Fibroblast of villous mesenchyme (primary cell): Measurements from ENCODE around the gene BCAS4. TPM values are rescaled to one million over a fixed set of nuclear protein-coding genes. Genes with fewer than 3 reads are reported as not detected.
A peak's percentile ranks its signal among the peaks of the same experiment; 100 is the strongest.

Experiments used
- DNase-seq: peaks from one replicate; pipeline ENCODE4 v3.0.0-alpha.2; 2010; ENCODE audit warnings: low read depth
- H3K4me3 ChIP-seq: 2 replicates; pipeline ENCODE4 v1.5.1; 2011; ENCODE audit warnings: low read depth, mild to moderate bottlenecking, low read length
- total RNA-seq: library from RNA; depleted of rRNA; stranded (reverse); fragments of >200 nt; gene quantifications from 2 replicates; pipeline ENCODE4 v1.2.3, GENCODE V29; 2012
- TF ChIP-seq, protein P1 (sequence below): IDR thresholded peaks from 2 replicates; pipeline ENCODE4 v1.5.1; 2012; ENCODE audit warnings: low read depth, mild to moderate bottlenecking, low read length; ENCODE audit not compliant: insufficient read depth

BCAS4 gene
- total RNA-seq, 1 donor = 7.3 TPM

DNA sequence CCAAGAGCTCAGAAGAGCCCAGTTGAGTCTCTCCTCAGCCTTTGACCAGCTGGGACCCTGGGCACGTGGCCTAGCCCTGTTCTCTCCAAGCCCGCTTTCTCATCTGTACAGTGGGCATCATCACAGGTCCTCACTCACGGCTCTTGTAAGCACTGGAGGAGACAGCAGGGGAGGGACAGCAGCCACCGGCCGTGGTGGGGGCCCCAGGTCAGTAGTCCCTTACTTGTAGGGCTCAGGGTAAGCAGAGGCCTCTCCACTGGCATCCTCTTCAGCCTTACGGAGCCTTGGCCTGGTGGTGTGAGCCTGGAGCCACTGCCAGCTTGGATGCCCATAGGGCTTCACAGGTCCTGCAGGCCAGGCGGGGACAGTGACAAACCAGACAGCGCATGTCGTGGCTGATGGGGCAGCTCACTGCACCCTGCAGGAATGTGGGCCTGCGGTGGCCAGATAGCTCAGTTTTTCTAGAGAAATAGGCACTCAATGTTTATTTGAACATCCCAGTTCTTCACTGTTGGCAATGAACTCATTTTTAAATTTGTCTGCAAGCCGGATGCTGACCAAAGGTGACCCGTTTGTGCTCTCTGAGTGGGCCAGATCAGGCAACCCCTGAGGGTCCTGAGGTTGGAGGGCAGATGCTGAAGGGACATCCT is 71.3 kb downstream of the BCAS4 start:
- no peak for DNase-seq
- TF ChIP-seq, protein P1, sequence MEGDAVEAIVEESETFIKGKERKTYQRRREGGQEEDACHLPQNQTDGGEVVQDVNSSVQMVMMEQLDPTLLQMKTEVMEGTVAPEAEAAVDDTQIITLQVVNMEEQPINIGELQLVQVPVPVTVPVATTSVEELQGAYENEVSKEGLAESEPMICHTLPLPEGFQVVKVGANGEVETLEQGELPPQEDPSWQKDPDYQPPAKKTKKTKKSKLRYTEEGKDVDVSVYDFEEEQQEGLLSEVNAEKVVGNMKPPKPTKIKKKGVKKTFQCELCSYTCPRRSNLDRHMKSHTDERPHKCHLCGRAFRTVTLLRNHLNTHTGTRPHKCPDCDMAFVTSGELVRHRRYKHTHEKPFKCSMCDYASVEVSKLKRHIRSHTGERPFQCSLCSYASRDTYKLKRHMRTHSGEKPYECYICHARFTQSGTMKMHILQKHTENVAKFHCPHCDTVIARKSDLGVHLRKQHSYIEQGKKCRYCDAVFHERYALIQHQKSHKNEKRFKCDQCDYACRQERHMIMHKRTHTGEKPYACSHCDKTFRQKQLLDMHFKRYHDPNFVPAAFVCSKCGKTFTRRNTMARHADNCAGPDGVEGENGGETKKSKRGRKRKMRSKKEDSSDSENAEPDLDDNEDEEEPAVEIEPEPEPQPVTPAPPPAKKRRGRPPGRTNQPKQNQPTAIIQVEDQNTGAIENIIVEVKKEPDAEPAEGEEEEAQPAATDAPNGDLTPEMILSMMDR = no peak
- H3K4me3 ChIP-seq = no peak overlapping the region

DNA sequence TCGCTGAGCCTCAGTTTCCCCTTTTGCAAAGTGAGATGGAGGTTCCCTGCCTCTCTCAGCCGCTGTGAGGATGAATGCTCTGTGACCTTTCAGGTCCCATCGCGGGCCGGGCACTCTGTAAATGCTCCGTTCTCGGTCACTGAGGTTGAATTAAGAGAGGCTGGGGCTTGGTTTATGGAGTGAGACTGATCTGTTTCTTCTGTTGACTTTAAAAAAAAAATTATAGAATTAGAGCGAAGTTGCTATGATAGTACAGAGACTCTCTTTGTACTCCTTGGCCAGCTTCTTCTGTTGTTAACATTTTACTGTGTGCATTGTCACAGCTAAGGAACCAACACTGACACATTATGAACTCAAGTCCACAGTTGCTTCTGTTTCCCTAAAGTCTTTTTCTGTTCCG is 72.0 kb downstream of the BCAS4 start:
- TF ChIP-seq, protein P1 = no peak
- DNase-seq = no peak
- no peak overlapping the region for H3K4me3 ChIP-seq

DNA sequence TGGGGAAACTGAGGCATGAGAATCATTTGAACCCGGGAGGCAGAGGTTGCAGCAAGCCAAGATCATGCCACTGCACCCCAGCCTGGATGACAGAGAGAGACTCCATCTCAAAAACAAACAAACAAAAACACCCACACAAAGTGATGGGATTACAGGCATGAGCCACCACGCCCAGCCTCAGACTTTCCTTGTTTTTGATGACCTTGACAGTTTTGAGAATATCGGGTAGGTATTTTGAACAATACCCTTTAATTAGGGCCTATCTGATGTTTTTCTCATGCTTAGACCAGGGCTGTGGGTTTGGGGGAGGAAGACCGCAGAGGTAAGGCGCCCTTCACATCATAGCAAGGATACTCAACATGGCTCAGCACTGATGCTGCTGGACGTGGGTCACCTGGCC is 72.9 kb downstream of the BCAS4 start:
- no peak overlapping the region for H3K4me3 ChIP-seq
- TF ChIP-seq, protein P1 = no peak
- DNase-seq = no peak

DNA sequence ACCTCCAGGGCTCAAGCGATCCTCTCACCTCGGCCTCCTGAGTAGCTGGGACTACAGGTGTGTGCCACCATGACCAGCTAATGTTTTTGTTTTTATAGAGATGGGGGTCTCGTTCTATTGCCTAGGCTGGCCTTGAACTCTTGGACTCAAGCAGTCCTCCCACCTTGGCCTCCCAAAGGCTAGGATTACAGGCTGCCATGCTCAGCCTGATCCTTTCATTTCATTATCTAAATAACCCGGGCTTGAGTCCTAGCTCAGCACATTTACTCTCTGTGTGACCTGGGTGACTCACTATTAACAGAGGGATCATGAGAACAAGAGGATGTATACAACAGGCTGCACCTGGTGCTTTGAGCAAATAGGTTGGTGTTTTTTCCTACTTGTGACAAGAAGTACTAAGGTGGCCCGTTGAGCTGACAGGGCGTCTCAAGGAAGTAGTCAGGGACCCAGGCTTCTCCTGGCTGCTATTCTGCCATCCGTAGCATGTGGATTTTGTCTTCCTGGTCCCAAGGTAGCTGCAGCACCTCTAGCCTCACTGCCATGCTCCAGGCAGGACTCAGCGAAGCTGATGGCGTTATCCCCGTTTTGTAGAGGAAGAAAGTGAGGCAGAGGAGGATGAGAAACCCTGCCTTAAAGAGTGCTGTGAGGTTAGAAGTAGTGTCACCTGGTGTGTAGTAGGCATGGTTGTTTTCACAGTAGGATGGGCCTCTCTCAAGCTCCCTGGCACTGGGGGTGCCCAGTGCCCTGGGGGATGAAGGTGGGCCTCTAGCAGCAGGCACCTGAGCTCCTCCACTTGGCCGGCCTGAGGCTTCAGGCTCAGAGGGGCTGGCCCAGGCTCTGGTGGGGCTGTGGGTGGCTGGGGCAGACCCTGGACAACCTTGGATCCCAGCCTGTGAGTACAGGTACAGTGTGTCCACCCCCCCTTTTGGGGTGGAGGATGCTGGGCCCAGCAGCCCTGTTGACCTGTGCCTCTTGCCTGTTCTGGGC is 73.9 kb downstream of the BCAS4 start:
- peak; percentile 13 for DNase-seq
- no peak overlapping the region for H3K4me3 ChIP-seq
- TF ChIP-seq, protein P1 = no peak

DNA sequence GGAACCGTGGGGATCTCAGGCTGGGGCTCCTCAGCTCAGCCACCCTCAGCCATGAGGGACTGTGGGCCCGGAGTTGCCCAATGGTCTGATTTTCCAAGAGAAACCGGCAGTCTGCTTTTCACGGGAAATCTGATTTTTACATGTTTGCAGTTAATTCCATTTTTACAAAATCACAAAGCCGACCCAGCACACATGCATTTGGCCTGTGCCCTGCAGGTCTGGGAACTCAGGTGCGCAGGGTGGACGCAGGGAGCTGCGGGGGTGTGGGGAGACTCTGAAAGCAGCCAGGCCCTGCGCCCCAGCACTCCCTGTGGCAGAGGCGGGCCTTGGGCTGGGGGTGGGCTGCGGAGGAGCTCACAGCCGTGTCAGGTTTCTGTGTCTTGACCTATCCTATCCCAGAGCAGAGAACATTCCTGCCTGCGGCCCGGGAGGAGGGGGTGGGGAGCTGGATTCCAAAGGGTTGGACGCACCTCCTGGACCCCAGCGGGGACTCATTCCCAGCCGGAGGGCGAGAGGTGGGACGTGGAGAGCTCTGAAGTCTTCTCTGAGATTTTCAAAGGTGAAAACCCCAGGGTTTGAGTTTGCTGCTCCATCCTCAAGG is 75.8 kb downstream of the BCAS4 start:
- peak; percentile 56 for DNase-seq
- H3K4me3 ChIP-seq = peak overlapping the region; percentile 9
- TF ChIP-seq, protein P1 = no peak

DNA sequence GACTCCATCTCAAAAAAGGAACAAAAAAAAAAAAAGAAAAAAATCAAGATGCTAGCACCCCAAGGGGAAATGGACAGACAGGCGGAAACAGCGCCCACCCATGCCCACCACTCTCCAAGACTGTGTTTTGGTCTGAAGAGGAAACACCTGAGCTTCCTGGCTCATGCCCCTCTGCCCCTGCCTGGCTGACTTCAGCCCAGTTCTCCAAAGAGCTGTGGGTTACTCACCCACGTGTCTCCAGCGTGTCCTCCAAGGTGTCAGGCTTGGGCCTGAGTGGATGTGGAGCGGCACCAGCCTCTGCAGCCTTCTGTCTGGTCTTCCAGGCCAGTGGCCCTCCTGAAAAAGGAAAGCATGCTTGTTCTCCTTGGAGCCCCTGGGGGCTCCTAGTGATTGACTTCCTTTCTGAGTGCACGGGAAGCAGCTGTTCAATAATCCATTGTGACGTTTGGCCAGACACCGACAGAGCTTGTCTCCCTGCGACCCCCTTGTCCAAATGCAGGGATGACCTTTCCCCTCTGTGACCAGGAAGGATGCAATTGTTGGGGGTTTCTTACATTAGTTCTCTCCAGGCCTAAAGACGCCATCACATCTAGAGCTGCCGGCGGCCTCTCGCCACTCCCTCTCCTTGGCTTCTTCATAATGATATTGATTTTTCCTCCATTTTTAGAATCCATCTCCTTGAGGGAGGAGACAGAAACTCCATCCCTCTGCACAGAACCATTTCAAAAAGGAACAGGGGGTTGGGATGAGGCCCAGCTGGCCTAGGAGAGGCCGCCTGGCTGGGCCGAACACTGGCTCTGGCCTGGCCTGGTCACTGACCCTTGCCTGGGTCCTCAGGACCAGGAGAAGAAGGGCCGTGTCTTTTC is 77.9 kb downstream of the BCAS4 start:
- DNase-seq = no peak
- no peak overlapping the region for H3K4me3 ChIP-seq
- TF ChIP-seq, protein P1 = no peak
